ENCODE data around the gene CCBE1. TPM values are rescaled to one million over a fixed set of nuclear protein-coding genes. Genes with fewer than 3 reads are reported as not detected.

The CCBE1 gene
- total and polyA plus RNA-seq, 9 of the 15 experiments (the other 6 are each of a cell fraction or from before 2014, with no cell fraction given), result 0.20 TPM; not detected in 8

DNA sequence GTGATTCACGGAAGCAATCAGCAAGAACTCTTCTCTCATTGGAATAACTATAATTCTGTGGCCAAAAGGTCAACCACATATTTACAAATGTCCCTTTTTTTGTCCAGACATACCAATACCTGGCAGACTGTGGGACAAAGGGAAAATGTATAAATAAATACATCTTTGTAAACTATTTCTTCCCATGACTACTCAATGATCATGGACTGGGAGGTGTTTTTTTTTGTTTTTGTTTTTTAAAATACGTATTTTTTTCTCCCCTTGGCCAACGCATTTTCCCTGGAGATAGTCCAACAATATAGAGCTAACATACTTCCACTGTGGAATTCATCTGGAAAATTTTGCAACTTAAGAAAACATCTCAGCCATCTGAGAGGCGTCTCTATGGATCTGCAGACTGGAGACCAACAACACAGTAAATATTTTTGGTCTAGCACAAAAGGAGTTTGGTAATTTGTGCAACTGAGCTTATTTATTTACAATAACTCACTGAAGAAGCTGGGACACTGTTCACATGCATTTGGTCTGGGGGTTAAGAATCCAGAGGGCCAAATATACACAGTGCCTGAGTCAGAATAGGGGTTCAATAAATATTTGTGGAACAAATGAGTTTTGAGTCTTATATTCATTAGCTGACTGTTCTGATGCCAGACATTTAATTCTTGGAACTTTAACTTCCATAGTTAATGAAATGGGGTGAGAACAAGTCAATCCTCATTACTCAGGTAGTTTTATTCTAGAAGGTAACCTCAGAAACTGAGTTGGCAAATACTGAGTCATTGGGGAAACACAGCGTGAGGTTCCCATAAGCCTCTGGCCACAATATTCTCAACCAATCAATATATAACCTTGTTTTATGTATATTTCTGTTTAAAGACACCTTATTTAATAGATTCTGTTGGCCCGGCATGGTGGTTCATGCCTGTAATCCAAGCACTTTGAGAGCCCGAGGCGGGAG, 36.2 kb downstream of the CCBE1 start (continued):
- TF ChIP-seq, protein P1, sequence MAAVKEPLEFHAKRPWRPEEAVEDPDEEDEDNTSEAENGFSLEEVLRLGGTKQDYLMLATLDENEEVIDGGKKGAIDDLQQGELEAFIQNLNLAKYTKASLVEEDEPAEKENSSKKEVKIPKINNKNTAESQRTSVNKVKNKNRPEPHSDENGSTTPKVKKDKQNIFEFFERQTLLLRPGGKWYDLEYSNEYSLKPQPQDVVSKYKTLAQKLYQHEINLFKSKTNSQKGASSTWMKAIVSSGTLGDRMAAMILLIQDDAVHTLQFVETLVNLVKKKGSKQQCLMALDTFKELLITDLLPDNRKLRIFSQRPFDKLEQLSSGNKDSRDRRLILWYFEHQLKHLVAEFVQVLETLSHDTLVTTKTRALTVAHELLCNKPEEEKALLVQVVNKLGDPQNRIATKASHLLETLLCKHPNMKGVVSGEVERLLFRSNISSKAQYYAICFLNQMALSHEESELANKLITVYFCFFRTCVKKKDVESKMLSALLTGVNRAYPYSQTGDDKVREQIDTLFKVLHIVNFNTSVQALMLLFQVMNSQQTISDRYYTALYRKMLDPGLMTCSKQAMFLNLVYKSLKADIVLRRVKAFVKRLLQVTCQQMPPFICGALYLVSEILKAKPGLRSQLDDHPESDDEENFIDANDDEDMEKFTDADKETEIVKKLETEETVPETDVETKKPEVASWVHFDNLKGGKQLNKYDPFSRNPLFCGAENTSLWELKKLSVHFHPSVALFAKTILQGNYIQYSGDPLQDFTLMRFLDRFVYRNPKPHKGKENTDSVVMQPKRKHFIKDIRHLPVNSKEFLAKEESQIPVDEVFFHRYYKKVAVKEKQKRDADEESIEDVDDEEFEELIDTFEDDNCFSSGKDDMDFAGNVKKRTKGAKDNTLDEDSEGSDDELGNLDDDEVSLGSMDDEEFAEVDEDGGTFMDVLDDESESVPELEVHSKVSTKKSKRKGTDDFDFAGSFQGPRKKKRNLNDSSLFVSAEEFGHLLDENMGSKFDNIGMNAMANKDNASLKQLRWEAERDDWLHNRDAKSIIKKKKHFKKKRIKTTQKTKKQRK (IDR thresholded peaks at IDR 0.05; ENCODE audit: borderline replicate concordance, low read depth, low read length), result no peak
- TF ChIP-seq SIRT6 (IDR thresholded peaks at IDR 0.05; ENCODE audit: low read depth, low read length) (no peak), SAFB2 (IDR thresholded peaks at IDR 0.05; ENCODE audit: borderline replicate concordance, low read depth, low read length, severe bottlenecking) (no peak), TRIM28 (IDR thresholded peaks at IDR 0.05) (no peak), ZNF174 (CRISPR knock-in tag; IDR thresholded peaks at IDR 0.05) (no peak), BRD9 (IDR thresholded peaks at IDR 0.05; ENCODE audit: low read depth, partially characterized antibody) (no peak), GATA2 (CRISPR knock-in tag; IDR thresholded peaks at IDR 0.05) (no peak)
